ENCODE data around the gene PARD6B.

Gene PARD6B

DNA sequence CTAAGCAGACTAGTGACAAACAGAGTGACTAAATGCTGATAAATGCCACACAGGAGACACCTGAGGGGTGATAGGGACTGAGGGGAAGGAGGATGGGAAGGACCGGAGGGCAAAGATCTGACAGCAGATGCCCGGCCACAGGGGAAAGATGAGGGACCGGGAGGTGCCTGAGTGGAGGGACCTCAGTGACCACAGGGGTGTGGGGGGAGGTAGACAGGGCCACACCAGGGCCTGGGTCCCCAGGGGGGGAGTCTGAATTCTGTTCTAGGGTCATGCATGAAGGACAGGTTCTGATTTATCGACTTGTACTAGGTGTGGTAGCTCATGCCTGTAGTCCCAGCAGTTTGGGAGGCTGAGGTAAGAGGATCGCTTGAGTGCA, 70.4 kb downstream of the PARD6B start:
- DNase-seq: no peak

DNA sequence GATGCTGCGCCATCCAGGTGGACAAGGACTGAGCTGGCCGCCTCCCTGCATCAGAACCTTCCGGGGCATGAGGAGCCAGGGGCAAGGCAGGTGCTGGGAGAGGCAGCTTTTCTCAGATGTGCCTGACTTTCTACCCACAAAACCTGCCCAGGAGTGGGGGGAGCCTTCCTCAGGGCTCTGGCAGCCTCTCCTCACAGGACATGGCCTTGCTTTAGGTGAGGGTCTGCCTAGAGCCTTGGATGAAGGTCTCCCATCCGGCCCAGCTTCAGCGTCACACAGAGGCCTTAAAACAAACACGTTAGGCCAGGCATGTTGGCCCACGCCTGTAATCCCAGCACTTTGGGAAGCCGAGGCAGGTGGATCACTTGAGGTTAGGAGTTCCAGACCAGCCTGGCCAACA, 70.9 kb downstream of the PARD6B start:
- DNase-seq: no peak

DNA sequence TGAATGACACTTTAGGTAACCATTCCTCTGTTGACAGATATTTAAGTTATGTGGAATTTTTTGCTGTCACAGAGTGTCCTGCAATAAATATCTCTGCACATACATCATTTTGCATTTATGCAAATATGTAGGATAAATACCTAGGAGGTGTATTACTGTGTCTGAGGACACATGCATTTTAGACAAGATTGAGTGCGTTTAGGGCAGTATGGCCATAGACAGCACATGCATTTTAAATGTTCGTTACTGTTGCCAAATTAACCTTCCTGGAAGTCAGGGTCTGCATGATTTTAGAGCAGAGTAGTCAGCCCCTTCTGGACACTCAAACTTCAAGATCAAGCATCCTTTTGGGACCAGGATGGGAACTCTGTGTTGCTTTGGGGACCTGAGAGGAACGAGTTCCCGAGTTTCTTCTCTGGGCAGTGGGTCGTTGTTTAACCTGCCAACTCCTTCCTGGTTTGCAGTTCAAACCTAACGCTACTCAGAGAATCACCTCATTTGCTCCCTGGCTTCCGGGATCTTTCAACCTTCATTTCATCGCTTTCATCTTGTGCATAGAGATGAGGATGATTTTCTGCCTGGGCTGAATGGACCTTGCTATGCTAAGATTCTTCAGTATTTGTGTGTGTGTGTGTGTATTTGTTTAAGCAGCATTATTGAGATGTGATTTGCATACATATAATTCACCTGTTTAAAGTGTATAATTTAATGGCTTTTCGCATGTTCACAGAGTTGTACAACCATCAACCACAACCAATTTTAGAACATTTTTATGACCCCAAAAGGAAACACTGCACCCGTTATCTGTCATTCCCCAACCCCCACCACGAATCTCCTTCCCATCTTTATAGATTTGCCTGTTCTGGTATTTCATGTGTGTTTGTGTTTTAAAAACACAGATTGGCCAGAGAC, 73.3 kb downstream of the PARD6B start:
- no peak for DNase-seq

GRCh38 chr20:50805349-50805684, 73.9 kb downstream of the PARD6B start:
- DNase-seq: no peak

GRCh38 chr20:50806126-50806768, 74.9 kb downstream of the PARD6B start:
- no peak for DNase-seq
